ENCODE data around the gene KRTAP22-2. TPM values are rescaled to one million over a fixed set of nuclear protein-coding genes. Genes with fewer than 3 reads are reported as not detected.

The KRTAP22-2 gene
- total RNA-seq, 4 donors from 2014 or later, result not detected

GRCh38 chr21:30561264-30561895, 28.8 kb downstream of the KRTAP22-2 start, which contains the start of gene KRTAP19-7:
TSS of gene KRTAP19-7 (minus strand) at chr21:30561314. CDS start at chr21:30561289, 25 bp downstream.
- Histone ChIP-seq H3K27ac (no peak within 1 kb of the TSS), H3K9me3 (no peaks in the 10 kb centered on the region), H3K27me3 (no peaks in the 10 kb centered on the region), H3K4me3 (no peak within 1 kb of the TSS), H3K36me3 (no peaks in the 10 kb centered on the region), H3K4me1 (no peaks in the 10 kb centered on the region)
- 77% methylated on average over 2 of the region's 2 CpGs; no CpG with 5 or more reads in 1 of the 2 donors for WGBS, 2 donors (ENCODE audit: low coverage in 1 of 2)
- no peak for ATAC-seq
- TF ChIP-seq POLR2AphosphoS5 (IDR thresholded peaks at IDR 0.05) (no peak), POLR2A (IDR thresholded peaks at IDR 0.05) (no peak), EP300 (IDR thresholded peaks at IDR 0.05) (no peak), CTCF (IDR thresholded peaks at IDR 0.05) (no peak)

GRCh38 chr21:30555095-30555494, 35.1 kb downstream of the KRTAP22-2 start:
- ATAC-seq, result no peak
- WGBS, 2 donors (ENCODE audit: low coverage in 1 of 2), result 85% methylated on average over 2 of the region's 2 CpGs
- H3K9me3 ChIP-seq, result no peaks in the 10 kb centered on the region
- H3K27me3 ChIP-seq, result no peaks in the 10 kb centered on the region
- H3K4me1 ChIP-seq, result no peaks in the 10 kb centered on the region
- H3K27ac ChIP-seq, result no peak overlapping the region
- H3K4me3 ChIP-seq, result no peak overlapping the region
- H3K36me3 ChIP-seq, result no peaks in the 10 kb centered on the region
- TF ChIP-seq POLR2AphosphoS5 (IDR thresholded peaks at IDR 0.05) (no peak), EP300 (IDR thresholded peaks at IDR 0.05) (no peak), POLR2A (IDR thresholded peaks at IDR 0.05) (no peak), CTCF (IDR thresholded peaks at IDR 0.05) (no peak)

- Histone ChIP-seq H3K27me3 (no peaks in the 10 kb centered on the region), H3K27ac (no peak overlapping the region), H3K9me3 (no peaks in the 10 kb centered on the region), H3K4me3 (no peak overlapping the region), H3K4me1 (no peaks in the 10 kb centered on the region), H3K36me3 (no peaks in the 10 kb centered on the region)
- ATAC-seq, result no peak
- no CpG with 5 or more reads among the region's 1 CpG for WGBS, 2 donors (ENCODE audit: low coverage in 1 of 2)
- TF ChIP-seq CTCF (IDR thresholded peaks at IDR 0.05), result no peak
- no peak for TF ChIP-seq POLR2A (IDR thresholded peaks at IDR 0.05)
- no peak for TF ChIP-seq EP300 (IDR thresholded peaks at IDR 0.05)
- TF ChIP-seq POLR2AphosphoS5 (IDR thresholded peaks at IDR 0.05), result no peak
Observed at GRCh38 chr21:30552782-30553181, 37.4 kb downstream of the KRTAP22-2 start.

- Histone ChIP-seq H3K4me3 (no peak within 1 kb of the TSS), H3K4me1 (no peaks in the 10 kb centered on the region), H3K27me3 (no peaks in the 10 kb centered on the region), H3K9me3 (no peaks in the 10 kb centered on the region), H3K27ac (no peak within 1 kb of the TSS), H3K36me3 (no peaks in the 10 kb centered on the region)
- TF ChIP-seq POLR2AphosphoS5 (IDR thresholded peaks at IDR 0.05) (no peak), CTCF (IDR thresholded peaks at IDR 0.05) (no peak), EP300 (IDR thresholded peaks at IDR 0.05) (no peak), POLR2A (IDR thresholded peaks at IDR 0.05) (no peak)
- ATAC-seq, result no peak
- WGBS, 2 donors (ENCODE audit: low coverage in 1 of 2), result 67 to 68% methylated on average over 1 of the region's 1 CpG
Observed at GRCh38 chr21:30541764-30542163, 48.4 kb downstream of the KRTAP22-2 start, which contains the start of gene KRTAP19-6. TSS of gene KRTAP19-6 (minus strand) at chr21:30541864. CDS start at chr21:30541833, 31 bp downstream.

Small RNA genes within 50 kb of the gene (small RNA-seq; reads per million reads assigned to genes)
- gene KRTAP20-1 (0 reads per million in 4 donors), gene KRTAP20-4 (0 reads per million in 4 donors), gene KRTAP22-1 (0 reads per million in 4 donors), gene KRTAP22-2 (0 reads per million in 4 donors)

Other genes starting within 250 kb of the KRTAP22-2 start
- not detected for gene KRTAP23-1, start 241.8 kb downstream of the KRTAP22-2 start, total RNA-seq
- gene KRTAP13-2, start 218.1 kb downstream of the KRTAP22-2 start, total RNA-seq, result not detected
- not detected for gene KRTAP13-1, start 194.4 kb downstream of the KRTAP22-2 start, total RNA-seq
- gene KRTAP13-3, start 164.5 kb downstream of the KRTAP22-2 start, total RNA-seq, result not detected
- gene KRTAP13-4, start 160.2 kb downstream of the KRTAP22-2 start, total RNA-seq, result not detected
- not detected for gene KRTAP15-1, start 150.1 kb downstream of the KRTAP22-2 start, total RNA-seq
- gene KRTAP19-1, start 110.0 kb downstream of the KRTAP22-2 start, total RNA-seq, result not detected
- not detected for gene KRTAP19-2, start 103.0 kb downstream of the KRTAP22-2 start, total RNA-seq
- 1 to 10 TPM in 1 of 4 donors, not detected in 3; 1.7 TPM for gene KRTAP19-3, start 98.4 kb downstream of the KRTAP22-2 start, total RNA-seq
- not detected for gene KRTAP19-4, start 93.2 kb downstream of the KRTAP22-2 start, total RNA-seq
- gene KRTAP19-5, start 88.3 kb downstream of the KRTAP22-2 start, total RNA-seq, result not detected
- not detected for gene KRTAP19-6, start 48.5 kb downstream of the KRTAP22-2 start, total RNA-seq
- gene KRTAP19-7, start 29.1 kb downstream of the KRTAP22-2 start, total RNA-seq, result not detected
- not detected for gene KRTAP6-3, start 2.0 kb upstream of the KRTAP22-2 start, total RNA-seq
- gene KRTAP6-2, start 8.5 kb upstream of the KRTAP22-2 start, total RNA-seq, result not detected
- gene KRTAP22-1, start 10.7 kb upstream of the KRTAP22-2 start, total RNA-seq, result not detected
- gene KRTAP6-1, start 23.5 kb upstream of the KRTAP22-2 start, total RNA-seq, result not detected
- gene KRTAP20-1, start 26.0 kb upstream of the KRTAP22-2 start, total RNA-seq, result not detected
- not detected for gene KRTAP20-4, start 30.2 kb upstream of the KRTAP22-2 start, total RNA-seq
- not detected for gene KRTAP20-2, start 44.8 kb upstream of the KRTAP22-2 start, total RNA-seq
- gene KRTAP20-3, start 52.5 kb upstream of the KRTAP22-2 start, total RNA-seq, result not detected
- not detected for gene KRTAP21-3, start 128.4 kb upstream of the KRTAP22-2 start, total RNA-seq
- gene KRTAP21-2, start 156.9 kb upstream of the KRTAP22-2 start, total RNA-seq, result not detected
- gene KRTAP21-1, start 165.0 kb upstream of the KRTAP22-2 start, total RNA-seq, result not detected
- gene KRTAP8-1, start 222.9 kb upstream of the KRTAP22-2 start, total RNA-seq, result not detected
- gene KRTAP7-1, start 239.4 kb upstream of the KRTAP22-2 start, total RNA-seq, result not detected